Uterus (tissue), 4 donors: Measurements from ENCODE around the gene RDH14. TPM values are rescaled to one million over a fixed set of nuclear protein-coding genes. Genes with fewer than 3 reads are reported as not detected.

Experiments used
- DNase-seq, 2 donors: peaks; one replicate each; pipeline ENCODE4 v3.0.0-alpha.2; 2019 to 2020
- H3K27ac ChIP-seq, 2 donors: fragments of 200-600 bp; sonication (generic); 1 replicate in 1 of 2; 2 replicates in 1 of 2; pipeline ENCODE4 v1.5.1; 2016 to 2018
- H3K27me3 ChIP-seq, 2 donors: fragments of 200-600 bp; sonication (generic); one replicate each; pipeline ENCODE4 v1.5.1; 2018 to 2019; ENCODE audit warnings: control low read depth in 1 of 2
- H3K36me3 ChIP-seq, 2 donors: fragments of 200-600 bp; sonication (generic); one replicate each; pipeline ENCODE4 v1.5.1; 2019; ENCODE audit warnings: control low read depth in 1 of 2
- H3K4me1 ChIP-seq, 2 donors: fragments of 200-600 bp; sonication (generic); one replicate each; pipeline ENCODE4 v1.5.1; 2018 to 2019; ENCODE audit warnings: control low read depth in 1 of 2
- H3K4me3 ChIP-seq, 2 donors: fragments of 200-600 bp; sonication (generic); 1 replicate in 1 of 2; 2 replicates in 1 of 2; pipeline ENCODE4 v1.5.1; 2018 to 2019; ENCODE audit warnings: mild to moderate bottlenecking in 1 of 2
- H3K9me3 ChIP-seq, 2 donors: fragments of 200-600 bp; sonication (generic); one replicate each; pipeline ENCODE4 v1.5.1; 2019; ENCODE audit warnings: control low read depth in 1 of 2
- POLR2A ChIP-seq, 2 donors: fragments of 450-650 bp; IDR thresholded peaks; one replicate each; pipeline ENCODE4 v1.6.1; 2016; ENCODE audit warnings: antibody characterized with exemption in 2 of 2, mild to moderate bottlenecking in 1 of 2, moderate library complexity in 1 of 2
- intact Hi-C: fragments of 100-400 bp; cut with DNase I; formaldehyde crosslinking; loops from one replicate; pipeline ENCODE4 v1.15.1; 2023; ENCODE audit warnings: low total_unique reads
- total RNA-seq, 4 donors: library from RNA; depleted of rRNA in 3 of 4; stranded (reverse); fragments of >200 nt in 3 of 4; gene quantifications; one replicate each; pipeline versions ENCODE4 v1.1.0 to v1.2.4, GENCODE V29; 2014 to 2023
- TF ChIP-seq, protein P1 (sequence below), 4 experiments: fragments of 200-600 bp in 2 of 4; fragments of 450-650 bp in 2 of 4; sonication (generic) in 2 of 4; IDR thresholded peaks; one replicate each; pipeline ENCODE4 v1.5.1; 2016 to 2019; ENCODE audit warnings: antibody characterized with exemption in 4 of 4, mild to moderate bottlenecking in 2 of 4, moderate library complexity in 1 of 4
- donor health status: DM: yes; HTN: yes; CAD: no.

Gene RDH14, protein sequence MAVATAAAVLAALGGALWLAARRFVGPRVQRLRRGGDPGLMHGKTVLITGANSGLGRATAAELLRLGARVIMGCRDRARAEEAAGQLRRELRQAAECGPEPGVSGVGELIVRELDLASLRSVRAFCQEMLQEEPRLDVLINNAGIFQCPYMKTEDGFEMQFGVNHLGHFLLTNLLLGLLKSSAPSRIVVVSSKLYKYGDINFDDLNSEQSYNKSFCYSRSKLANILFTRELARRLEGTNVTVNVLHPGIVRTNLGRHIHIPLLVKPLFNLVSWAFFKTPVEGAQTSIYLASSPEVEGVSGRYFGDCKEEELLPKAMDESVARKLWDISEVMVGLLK
- total RNA-seq = 10 to 100 TPM; 13.2 to 39.6 (median 25.6) TPM

DNA sequence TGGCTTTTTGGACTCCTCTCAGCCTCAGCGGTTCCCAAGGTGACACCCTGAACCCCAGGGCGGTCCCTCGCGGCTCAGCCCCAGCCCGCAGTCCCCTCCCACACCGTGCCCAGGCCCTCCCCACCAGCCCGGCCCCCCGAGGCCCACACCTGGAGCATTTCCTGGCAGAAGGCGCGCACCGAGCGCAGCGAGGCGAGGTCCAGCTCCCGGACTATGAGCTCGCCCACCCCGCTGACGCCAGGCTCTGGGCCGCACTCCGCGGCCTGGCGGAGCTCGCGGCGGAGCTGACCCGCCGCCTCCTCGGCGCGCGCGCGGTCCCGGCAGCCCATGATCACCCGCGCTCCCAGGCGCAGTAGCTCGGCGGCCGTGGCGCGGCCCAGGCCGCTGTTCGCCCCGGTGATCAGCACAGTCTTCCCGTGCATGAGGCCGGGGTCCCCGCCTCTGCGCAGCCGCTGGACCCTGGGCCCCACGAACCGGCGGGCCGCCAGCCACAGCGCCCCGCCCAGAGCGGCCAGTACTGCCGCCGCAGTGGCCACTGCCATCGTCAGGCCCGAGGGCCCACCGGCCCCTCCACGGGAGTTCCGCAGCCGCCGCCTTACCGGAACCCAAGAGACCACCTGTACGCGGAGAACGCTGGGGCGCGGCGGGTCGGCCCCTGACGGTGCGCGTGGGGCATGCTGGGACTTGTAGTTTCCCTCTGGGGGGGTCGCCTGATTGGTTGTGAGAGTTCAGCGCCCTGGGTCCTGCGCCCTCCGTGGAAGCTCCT, at the start of gene RDH14:
Gene RDH14 (minus strand): TSS at position 623 of the 766 bp plus-strand sequence. CDS start 81 bp downstream, at position 542.
- Histone ChIP-seq H3K36me3 (no peaks in the 10 kb centered on the region), H3K4me3 (peak within 1 kb of the TSS; percentile 62 to 87), H3K27me3 (no peaks in the 10 kb centered on the region), H3K4me1 (peaks cover 0 to 10% of the 10 kb centered on the region in 2 donors), H3K9me3 (no peaks in the 10 kb centered on the region), H3K27ac (peak within 1 kb of the TSS; percentile 89 to 98)
- peak; percentile 96 for DNase-seq
- intact Hi-C loops = no loop called here
- TF ChIP-seq, protein P1, sequence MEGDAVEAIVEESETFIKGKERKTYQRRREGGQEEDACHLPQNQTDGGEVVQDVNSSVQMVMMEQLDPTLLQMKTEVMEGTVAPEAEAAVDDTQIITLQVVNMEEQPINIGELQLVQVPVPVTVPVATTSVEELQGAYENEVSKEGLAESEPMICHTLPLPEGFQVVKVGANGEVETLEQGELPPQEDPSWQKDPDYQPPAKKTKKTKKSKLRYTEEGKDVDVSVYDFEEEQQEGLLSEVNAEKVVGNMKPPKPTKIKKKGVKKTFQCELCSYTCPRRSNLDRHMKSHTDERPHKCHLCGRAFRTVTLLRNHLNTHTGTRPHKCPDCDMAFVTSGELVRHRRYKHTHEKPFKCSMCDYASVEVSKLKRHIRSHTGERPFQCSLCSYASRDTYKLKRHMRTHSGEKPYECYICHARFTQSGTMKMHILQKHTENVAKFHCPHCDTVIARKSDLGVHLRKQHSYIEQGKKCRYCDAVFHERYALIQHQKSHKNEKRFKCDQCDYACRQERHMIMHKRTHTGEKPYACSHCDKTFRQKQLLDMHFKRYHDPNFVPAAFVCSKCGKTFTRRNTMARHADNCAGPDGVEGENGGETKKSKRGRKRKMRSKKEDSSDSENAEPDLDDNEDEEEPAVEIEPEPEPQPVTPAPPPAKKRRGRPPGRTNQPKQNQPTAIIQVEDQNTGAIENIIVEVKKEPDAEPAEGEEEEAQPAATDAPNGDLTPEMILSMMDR (IDR thresholded peaks at IDR 0.05) = peak in 1 of 4 experiments; percentile 38
- TF ChIP-seq POLR2A (IDR thresholded peaks at IDR 0.05) = peak; percentile 54 to 82

DNA sequence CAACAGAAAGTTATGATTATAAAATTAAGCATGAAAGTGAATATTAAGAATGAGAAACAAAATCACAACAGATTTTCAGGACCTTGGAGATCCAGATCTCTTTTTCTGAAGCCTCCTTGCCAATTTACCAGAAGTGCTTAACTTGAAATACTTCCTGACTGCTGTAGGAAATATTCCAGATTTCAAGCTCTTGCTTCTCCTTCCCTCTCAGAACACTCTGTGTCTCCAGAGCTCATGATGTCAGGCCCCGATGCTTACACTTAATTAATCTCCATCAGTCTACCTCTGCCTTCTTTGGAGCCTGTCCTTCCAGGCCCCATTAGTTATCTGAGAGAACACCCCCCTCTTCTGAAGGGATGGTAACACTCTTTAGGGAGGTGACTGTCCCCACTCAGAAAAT, 49.6 kb upstream of the RDH14 start:
- H3K27ac ChIP-seq = no peak overlapping the region
- no peak for TF ChIP-seq POLR2A (IDR thresholded peaks at IDR 0.05)
- TF ChIP-seq, protein P1 (IDR thresholded peaks at IDR 0.05) = no peak
- no peak overlapping the region for H3K4me3 ChIP-seq

DNA sequence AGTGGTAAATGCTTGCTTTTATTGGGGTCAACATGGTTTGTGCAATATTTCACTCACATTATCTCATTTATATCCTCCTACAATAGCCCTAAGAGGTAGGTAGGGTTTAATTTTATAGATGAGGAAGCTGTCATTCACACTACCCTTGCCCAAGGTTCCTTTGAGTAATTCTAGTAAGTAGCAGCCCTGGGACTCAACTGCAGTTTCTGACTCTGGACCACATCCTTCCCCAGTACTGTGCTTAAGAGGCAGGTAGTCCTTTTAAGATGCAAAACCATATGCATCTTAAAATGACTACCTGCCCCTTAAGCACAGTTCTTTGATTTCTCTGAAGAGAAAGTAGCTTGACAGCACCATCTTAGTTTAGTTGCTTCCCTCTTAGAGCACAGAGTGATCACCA, 44.7 kb upstream of the RDH14 start:
- H3K27me3 ChIP-seq = no peaks in the 10 kb centered on the region
- TF ChIP-seq POLR2A (IDR thresholded peaks at IDR 0.05) = no peak
- TF ChIP-seq, protein P1 (IDR thresholded peaks at IDR 0.05) = no peak
- H3K4me3 ChIP-seq = no peak overlapping the region
- intact Hi-C loops = no loop called here
- H3K36me3 ChIP-seq = no peaks in the 10 kb centered on the region
- no peaks in the 10 kb centered on the region for H3K4me1 ChIP-seq
- no peak overlapping the region for H3K27ac ChIP-seq
- H3K9me3 ChIP-seq = no peaks in the 10 kb centered on the region
- no peak for DNase-seq

More for the DNA sequence above, 49.6 kb upstream of the RDH14 start:
- no peak for DNase-seq
- Histone ChIP-seq H3K27me3 (no peaks in the 10 kb centered on the region), H3K4me1 (no peaks in the 10 kb centered on the region), H3K9me3 (no peaks in the 10 kb centered on the region), H3K36me3 (no peaks in the 10 kb centered on the region)
- intact Hi-C loops = no loop called here

DNA sequence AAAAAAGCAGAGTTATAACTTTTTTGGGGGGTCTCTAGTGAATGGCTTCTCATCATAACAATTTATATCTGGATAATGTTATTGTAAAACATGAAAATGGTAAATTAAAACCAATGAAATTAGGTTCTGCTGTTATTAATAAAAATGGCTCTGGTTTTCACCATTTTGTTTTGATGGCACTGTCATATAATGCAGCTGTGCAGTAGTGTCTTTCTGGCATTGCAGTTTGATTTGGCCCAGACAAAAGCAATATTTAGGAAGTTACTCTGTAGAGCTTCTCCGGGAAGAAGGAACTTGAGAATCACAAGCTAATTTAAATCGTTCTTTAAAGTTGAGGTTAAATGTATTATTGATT, 44.1 kb upstream of the RDH14 start:
- intact Hi-C loops = no loop called here
- Histone ChIP-seq H3K36me3 (no peaks in the 10 kb centered on the region), H3K4me3 (no peak overlapping the region), H3K27me3 (no peaks in the 10 kb centered on the region), H3K27ac (no peak overlapping the region), H3K4me1 (no peaks in the 10 kb centered on the region), H3K9me3 (no peaks in the 10 kb centered on the region)
- no peak for DNase-seq
- TF ChIP-seq POLR2A (IDR thresholded peaks at IDR 0.05) = no peak
- TF ChIP-seq, protein P1 (IDR thresholded peaks at IDR 0.05) = no peak
